Endothelial cell of umbilical vein (primary cell): ENCODE data around the gene NT5C. TPM values are rescaled to one million over a fixed set of nuclear protein-coding genes. Genes with fewer than 3 reads are reported as not detected.

ENCODE experiments used
- BruUV-seq: library from RNA; stranded (reverse); fragments of 400-500 nt; replicated peaks from 2 replicates; lab custom pipeline; 2021; lab: Mats Ljungman, UMichigan
- CTCF ChIA-PET: fragments of 300-600, 350-600 bp; sonication (Branson Sonifier 250); formaldehyde crosslinking; loops from one replicate; lab custom pipeline; 2021; ENCODE audit warnings: antibody characterized with exemption, inconsistent platforms; lab: Charles Lee
- POLR2A ChIA-PET: fragments of 300-600, 350-600 bp; sonication (Branson Sonifier 250); formaldehyde crosslinking; loops from one replicate; lab custom pipeline; 2021; ENCODE audit warnings: antibody characterized with exemption, inconsistent platforms; lab: Charles Lee
- DNase-seq: peaks from one replicate; pipeline ENCODE4 v3.0.0-alpha.2; 2011; ENCODE audit warnings: low read depth, low spot score
- FAIRE-seq: peaks from 2 replicates; lab custom pipeline; 2011; peaks lifted over from hg19 to GRCh38; lab: Jason Lieb, UNC
- H2AFZ ChIP-seq: 2 replicates; pipeline ENCODE4 v1.6.0; 2012; ENCODE audit warnings: low read depth, low read length, control low read depth, inconsistent platforms
- H3K27ac ChIP-seq: 2 replicates; pipeline ENCODE4 v1.5.1; 2011; ENCODE audit warnings: low read depth, mild to moderate bottlenecking, control low read depth, low read length, moderate library complexity; ENCODE audit not compliant: insufficient read depth
- H3K27me3 ChIP-seq, 2 experiments: 2 replicates each; pipeline versions ENCODE4 v1.6.0 to v1.6.1; 2011; ENCODE audit warnings: low read length in 2 of 2, mixed read lengths in 1 of 2; ENCODE audit not compliant: control insufficient read depth in 2 of 2, insufficient read depth in 2 of 2
- H3K36me3 ChIP-seq, 2 experiments: 2 replicates in 1 of 2; 3 replicates in 1 of 2; pipeline ENCODE4 v1.5.1; 2011; ENCODE audit warnings: low read length in 2 of 2, mild to moderate bottlenecking in 1 of 2, moderate library complexity in 1 of 2; ENCODE audit not compliant: control insufficient read depth in 2 of 2, insufficient read depth in 2 of 2; ENCODE audit errors: extremely low read depth in 1 of 2
- H3K4me1 ChIP-seq: 3 replicates; pipeline ENCODE4 v1.5.1; 2011; ENCODE audit warnings: mild to moderate bottlenecking, low read length; ENCODE audit not compliant: control insufficient read depth, insufficient read depth; ENCODE audit errors: extremely low read depth
- H3K4me2 ChIP-seq: 2 replicates; pipeline ENCODE4 v1.6.1; 2011; ENCODE audit warnings: low read length, control low read depth, mixed read lengths; ENCODE audit not compliant: insufficient read depth
- H3K4me3 ChIP-seq, 3 experiments: fragments of 200-600 bp in 1 of 3; sonication (generic), shearing (Covaris generic) in 1 of 3; replicated peaks in 1 of 3; 2 replicates each; pipeline ENCODE4 v1.5.1; 2011 to 2016; ENCODE audit warnings: control low read depth in 3 of 3, low read length in 3 of 3, mild to moderate bottlenecking in 2 of 3, inconsistent platforms in 1 of 3, low read depth in 1 of 3, moderate library complexity in 1 of 3; ENCODE audit not compliant: insufficient read depth in 1 of 3
- H3K79me2 ChIP-seq: 2 replicates; pipeline ENCODE4 v1.6.0; 2012; ENCODE audit warnings: low read length, inconsistent platforms; ENCODE audit not compliant: control insufficient read depth, insufficient read depth
- H3K9ac ChIP-seq: replicated peaks from 2 replicates; pipeline ENCODE3; 2011; ENCODE audit warnings: low read length, control low read depth; ENCODE audit not compliant: insufficient read depth; ENCODE audit errors: extremely low read depth
- H3K9me1 ChIP-seq: replicated peaks from 3 replicates; pipeline ENCODE4 v1.6.0; 2011; ENCODE audit warnings: mild to moderate bottlenecking, low read length; ENCODE audit not compliant: control insufficient read depth, insufficient read depth; ENCODE audit errors: extremely low read depth
- H3K9me3 ChIP-seq: replicated peaks from 2 replicates; pipeline ENCODE4 v1.5.1; 2012; ENCODE audit warnings: low read length, inconsistent platforms; ENCODE audit not compliant: control insufficient read depth, insufficient read depth
- H4K20me1 ChIP-seq: replicated peaks from 2 replicates; pipeline ENCODE3; 2011; ENCODE audit warnings: mild to moderate bottlenecking, low read length; ENCODE audit not compliant: control insufficient read depth, insufficient read depth; ENCODE audit errors: extremely low read depth
- EZH2 ChIP-seq: IDR thresholded peaks from 2 replicates; pipeline ENCODE4 v1.6.1; 2012; ENCODE audit warnings: borderline replicate concordance, low read depth, mild to moderate bottlenecking, moderate library complexity, low read length, inconsistent platforms; ENCODE audit not compliant: severe bottlenecking
- FOS ChIP-seq: IDR thresholded peaks from 2 replicates; pipeline ENCODE4 v1.6.1; 2011; ENCODE audit warnings: mild to moderate bottlenecking, low read length, moderate library complexity, borderline replicate concordance; ENCODE audit not compliant: insufficient read depth
- JUN ChIP-seq: IDR thresholded peaks from 2 replicates; pipeline ENCODE4 v1.6.1; 2011; ENCODE audit warnings: borderline replicate concordance, low read depth; ENCODE audit not compliant: insufficient read length, insufficient read depth
- MYC ChIP-seq: IDR thresholded peaks from one replicate; pipeline ENCODE4 v1.6.1; 2011; ENCODE audit warnings: mild to moderate bottlenecking, low read depth, low read length
- POLR2AphosphoS5 ChIP-seq: IDR thresholded peaks from 2 replicates; pipeline ENCODE4 v1.6.1; 2012; ENCODE audit warnings: low read depth, mild to moderate bottlenecking, control low read depth, low read length, moderate library complexity; ENCODE audit not compliant: insufficient read depth
- dilution Hi-C: fragments of 300-500 bp; cut with MboI; formaldehyde crosslinking; loops from one replicate; pipeline ENCODE4 v1.15.0; 2019; ENCODE audit warnings: low sequenced_read_pairs; ENCODE audit not compliant: extremely low pct_ligation_motif_present
- intact Hi-C: fragments of 100-400 bp; cut with micrococcal nuclease; formaldehyde crosslinking; loops from one replicate; pipeline ENCODE4 v1.10.0; 2022
- polyA plus RNA-seq, 4 experiments: library from polyadenylated mRNA; depleted of rRNA in 3 of 4; stranded (reverse) in 3 of 4; unstranded in 1 of 4; fragments of >200 nt; gene quantifications; 2 replicates each; pipeline versions ENCODE4 v1.2.1 to v1.2.3, GENCODE V29; 2011 to 2012; ENCODE audit warnings: missing spikeins in 1 of 4
- total RNA-seq: library from RNA; stranded (reverse); gene quantifications from 2 replicates; pipeline ENCODE4 v1.2.3, GENCODE V29; 2021
- TF ChIP-seq, protein P1 (sequence below): IDR thresholded peaks from 2 replicates; pipeline ENCODE4 v1.6.1; 2011; ENCODE audit not compliant: insufficient read depth, insufficient read length
- TF ChIP-seq, protein P2 (sequence below), 2 donors: IDR thresholded peaks; 1 replicate in 1 of 2; 2 replicates in 1 of 2; pipeline ENCODE4 v1.5.1; 2011; ENCODE audit warnings: low read length in 2 of 2, mild to moderate bottlenecking in 2 of 2, moderate library complexity in 2 of 2, control low read depth in 1 of 2, inconsistent platforms in 1 of 2, low read depth in 1 of 2; ENCODE audit not compliant: insufficient read depth in 1 of 2; ENCODE audit errors: extremely low read depth in 1 of 2

The NT5C gene
- total and polyA plus RNA-seq, 2 donors (not counting 3 experiments of a cell fraction or from before 2014, with no cell fraction given), result 29.1 to 39.2 TPM

DNA sequence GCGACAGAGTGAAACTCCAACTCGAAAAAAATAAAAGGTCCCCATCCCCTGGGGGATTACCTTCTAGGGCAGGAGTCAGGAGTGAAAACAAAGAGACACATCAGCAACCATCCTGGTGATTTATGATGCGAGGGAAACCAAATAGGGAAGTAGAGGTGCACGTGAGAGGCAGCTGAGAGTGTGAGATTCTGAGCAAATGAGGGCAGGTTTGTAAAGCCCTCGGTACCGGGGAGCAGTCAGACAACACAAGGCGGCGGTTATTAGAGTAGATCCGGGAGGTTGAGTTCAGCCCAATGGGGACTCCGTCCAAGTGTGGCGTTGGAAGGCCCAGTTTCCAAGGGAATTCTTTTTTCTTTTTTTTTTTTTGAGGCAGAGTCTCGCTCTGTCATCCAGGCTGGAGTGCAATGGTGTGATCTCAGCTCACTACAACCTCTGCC is 29.1 kb downstream of the NT5C start:
- dilution Hi-C loops, result no loop called here
- Histone ChIP-seq H3K4me1 (peaks cover 11% of the 10 kb centered on the region), H4K20me1 (no peaks in the 10 kb centered on the region), H3K27ac (no peak overlapping the region), H3K4me3 (no peak overlapping the region), H3K9ac (no peak overlapping the region), H3K79me2 (no peaks in the 10 kb centered on the region), H3K27me3 (no peaks in the 10 kb centered on the region), H3K9me1 (no peaks in the 10 kb centered on the region), H3K9me3 (no peaks in the 10 kb centered on the region), H2AFZ (no peak overlapping the region), H3K4me2 (no peak overlapping the region), H3K36me3 (peaks cover 0 to 16% of the 10 kb centered on the region in 2 experiments)
- no peak for DNase-seq
- FAIRE-seq, result no peak
- POLR2A ChIA-PET, result no interaction called here
- BruUV-seq, result no TSS peak
- TF ChIP-seq, protein P1, sequence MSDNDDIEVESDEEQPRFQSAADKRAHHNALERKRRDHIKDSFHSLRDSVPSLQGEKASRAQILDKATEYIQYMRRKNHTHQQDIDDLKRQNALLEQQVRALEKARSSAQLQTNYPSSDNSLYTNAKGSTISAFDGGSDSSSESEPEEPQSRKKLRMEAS, result no peak
- TF ChIP-seq EZH2 (no peak), FOS (no peak), JUN (no peak), POLR2AphosphoS5 (no peak), MYC (no peak)
- TF ChIP-seq, protein P2, sequence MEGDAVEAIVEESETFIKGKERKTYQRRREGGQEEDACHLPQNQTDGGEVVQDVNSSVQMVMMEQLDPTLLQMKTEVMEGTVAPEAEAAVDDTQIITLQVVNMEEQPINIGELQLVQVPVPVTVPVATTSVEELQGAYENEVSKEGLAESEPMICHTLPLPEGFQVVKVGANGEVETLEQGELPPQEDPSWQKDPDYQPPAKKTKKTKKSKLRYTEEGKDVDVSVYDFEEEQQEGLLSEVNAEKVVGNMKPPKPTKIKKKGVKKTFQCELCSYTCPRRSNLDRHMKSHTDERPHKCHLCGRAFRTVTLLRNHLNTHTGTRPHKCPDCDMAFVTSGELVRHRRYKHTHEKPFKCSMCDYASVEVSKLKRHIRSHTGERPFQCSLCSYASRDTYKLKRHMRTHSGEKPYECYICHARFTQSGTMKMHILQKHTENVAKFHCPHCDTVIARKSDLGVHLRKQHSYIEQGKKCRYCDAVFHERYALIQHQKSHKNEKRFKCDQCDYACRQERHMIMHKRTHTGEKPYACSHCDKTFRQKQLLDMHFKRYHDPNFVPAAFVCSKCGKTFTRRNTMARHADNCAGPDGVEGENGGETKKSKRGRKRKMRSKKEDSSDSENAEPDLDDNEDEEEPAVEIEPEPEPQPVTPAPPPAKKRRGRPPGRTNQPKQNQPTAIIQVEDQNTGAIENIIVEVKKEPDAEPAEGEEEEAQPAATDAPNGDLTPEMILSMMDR (IDR thresholded peaks at IDR 0.05; ENCODE audit: extremely low read depth in 1 of 2, insufficient read depth in 1 of 2, low read depth in 1 of 2, low read length in 2 of 2), result no peak
- CTCF ChIA-PET, result interaction anchor here (1.2 to 1.6 kb wide), 6 partner anchors 11 to 99 kb away, joined by 3 to 5 read pairs (median 4); no protein-coding TSS in a partner anchor
- intact Hi-C loops, result no loop called here
